Measurements from ENCODE around the gene FGGY. TPM values are rescaled to one million over a fixed set of nuclear protein-coding genes. Genes with fewer than 3 reads are reported as not detected.

The FGGY gene
- total RNA-seq, 1 donor from 2014 or later: 16.4 TPM

DNA sequence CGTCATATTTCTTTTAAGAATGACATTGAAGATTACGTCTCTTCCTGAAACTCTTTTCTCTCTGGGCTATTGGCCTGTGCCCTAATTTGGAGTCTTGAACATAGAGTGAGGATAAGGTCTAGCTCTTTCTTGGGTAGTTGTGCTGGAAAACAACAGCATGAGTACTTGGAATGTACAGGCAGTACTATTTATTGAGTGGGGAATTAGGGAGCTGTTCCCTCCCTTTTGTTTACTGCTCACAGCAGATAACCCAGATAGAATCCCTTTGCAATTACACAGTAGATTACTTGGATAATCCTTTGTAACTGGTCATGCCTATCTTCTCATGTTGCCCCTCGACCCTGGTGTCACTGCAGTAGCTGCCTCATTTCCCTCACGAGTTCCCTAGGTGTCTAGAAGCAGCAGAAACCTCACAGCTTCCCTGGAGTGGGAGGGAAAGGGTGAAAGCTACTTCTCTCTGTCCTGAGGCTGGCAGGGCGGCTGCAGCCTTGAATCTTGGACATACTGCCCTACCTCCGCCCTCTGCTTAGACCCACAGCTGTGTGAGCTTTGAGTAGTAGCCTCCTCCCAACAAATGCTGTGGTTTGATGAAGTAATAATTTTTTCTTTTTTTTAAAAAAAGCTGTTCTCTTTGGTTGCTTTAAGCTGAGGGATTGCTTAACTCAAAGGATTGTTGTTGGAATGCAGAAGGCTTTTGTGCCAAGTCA, 70.6 kb downstream of the FGGY start:
- peaks cover 17% of the 10 kb centered on the region for H3K36me3 Mint-ChIP-seq (ENCODE audit: low read depth)
- H3K27me3 Mint-ChIP-seq (ENCODE audit: low read depth): no peaks in the 10 kb centered on the region
- H3K27ac Mint-ChIP-seq (ENCODE audit: unreplicated experiment): peak overlapping the region; percentile 79
- H3K4me1 Mint-ChIP-seq: peaks cover 16% of the 10 kb centered on the region
- H3K4me3 Mint-ChIP-seq: no peak overlapping the region
- TF ChIP-seq, protein P1, sequence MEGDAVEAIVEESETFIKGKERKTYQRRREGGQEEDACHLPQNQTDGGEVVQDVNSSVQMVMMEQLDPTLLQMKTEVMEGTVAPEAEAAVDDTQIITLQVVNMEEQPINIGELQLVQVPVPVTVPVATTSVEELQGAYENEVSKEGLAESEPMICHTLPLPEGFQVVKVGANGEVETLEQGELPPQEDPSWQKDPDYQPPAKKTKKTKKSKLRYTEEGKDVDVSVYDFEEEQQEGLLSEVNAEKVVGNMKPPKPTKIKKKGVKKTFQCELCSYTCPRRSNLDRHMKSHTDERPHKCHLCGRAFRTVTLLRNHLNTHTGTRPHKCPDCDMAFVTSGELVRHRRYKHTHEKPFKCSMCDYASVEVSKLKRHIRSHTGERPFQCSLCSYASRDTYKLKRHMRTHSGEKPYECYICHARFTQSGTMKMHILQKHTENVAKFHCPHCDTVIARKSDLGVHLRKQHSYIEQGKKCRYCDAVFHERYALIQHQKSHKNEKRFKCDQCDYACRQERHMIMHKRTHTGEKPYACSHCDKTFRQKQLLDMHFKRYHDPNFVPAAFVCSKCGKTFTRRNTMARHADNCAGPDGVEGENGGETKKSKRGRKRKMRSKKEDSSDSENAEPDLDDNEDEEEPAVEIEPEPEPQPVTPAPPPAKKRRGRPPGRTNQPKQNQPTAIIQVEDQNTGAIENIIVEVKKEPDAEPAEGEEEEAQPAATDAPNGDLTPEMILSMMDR (conservative IDR thresholded peaks at IDR 0.05): no peak
- H3K9me3 Mint-ChIP-seq: peaks cover 7% of the 10 kb centered on the region
- no peak for DNase-seq (ENCODE audit: low read depth, low spot score)

DNA sequence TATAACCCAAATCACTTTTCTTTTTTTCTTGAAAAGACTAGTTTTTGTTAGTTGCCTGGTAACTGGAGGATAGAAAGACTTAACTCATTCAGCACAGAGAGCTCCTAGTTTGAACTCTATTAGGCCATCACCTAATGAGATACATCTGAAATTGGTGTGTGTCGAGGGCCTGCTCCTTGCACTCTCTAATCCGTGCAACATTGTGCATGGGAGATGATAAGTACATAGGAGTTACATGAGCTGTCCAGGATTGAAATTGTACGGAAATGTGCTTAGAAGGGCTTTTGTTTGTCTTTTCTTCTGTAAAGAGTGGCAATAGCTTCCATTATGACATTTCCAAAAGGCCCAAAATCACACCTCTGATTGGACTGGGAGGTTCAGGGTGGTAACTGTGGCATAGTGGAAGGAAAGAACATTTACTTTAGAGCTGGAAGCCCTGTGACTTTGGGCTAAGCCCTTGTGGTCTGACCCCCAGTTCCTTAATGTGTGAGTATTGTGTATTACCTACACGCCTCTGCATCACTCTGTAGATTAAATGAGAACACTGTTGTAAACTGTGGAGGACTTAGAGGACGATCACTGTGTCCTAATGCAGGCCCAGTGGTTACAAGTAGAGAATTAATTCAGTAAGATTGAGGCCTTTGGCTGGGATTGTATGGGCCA, 71.2 kb downstream of the FGGY start:
- Mint-ChIP-seq H3K4me1 (peaks cover 16% of the 10 kb centered on the region), H3K4me3 (no peak overlapping the region), H3K9me3 (peaks cover 7% of the 10 kb centered on the region), H3K27me3 (ENCODE audit: low read depth) (no peaks in the 10 kb centered on the region), H3K27ac (ENCODE audit: unreplicated experiment) (peak overlapping the region; percentile 79), H3K36me3 (ENCODE audit: low read depth) (peaks cover 17% of the 10 kb centered on the region)
- TF ChIP-seq, protein P1 (conservative IDR thresholded peaks at IDR 0.05): no peak
- DNase-seq (ENCODE audit: low read depth, low spot score): no peak

DNA sequence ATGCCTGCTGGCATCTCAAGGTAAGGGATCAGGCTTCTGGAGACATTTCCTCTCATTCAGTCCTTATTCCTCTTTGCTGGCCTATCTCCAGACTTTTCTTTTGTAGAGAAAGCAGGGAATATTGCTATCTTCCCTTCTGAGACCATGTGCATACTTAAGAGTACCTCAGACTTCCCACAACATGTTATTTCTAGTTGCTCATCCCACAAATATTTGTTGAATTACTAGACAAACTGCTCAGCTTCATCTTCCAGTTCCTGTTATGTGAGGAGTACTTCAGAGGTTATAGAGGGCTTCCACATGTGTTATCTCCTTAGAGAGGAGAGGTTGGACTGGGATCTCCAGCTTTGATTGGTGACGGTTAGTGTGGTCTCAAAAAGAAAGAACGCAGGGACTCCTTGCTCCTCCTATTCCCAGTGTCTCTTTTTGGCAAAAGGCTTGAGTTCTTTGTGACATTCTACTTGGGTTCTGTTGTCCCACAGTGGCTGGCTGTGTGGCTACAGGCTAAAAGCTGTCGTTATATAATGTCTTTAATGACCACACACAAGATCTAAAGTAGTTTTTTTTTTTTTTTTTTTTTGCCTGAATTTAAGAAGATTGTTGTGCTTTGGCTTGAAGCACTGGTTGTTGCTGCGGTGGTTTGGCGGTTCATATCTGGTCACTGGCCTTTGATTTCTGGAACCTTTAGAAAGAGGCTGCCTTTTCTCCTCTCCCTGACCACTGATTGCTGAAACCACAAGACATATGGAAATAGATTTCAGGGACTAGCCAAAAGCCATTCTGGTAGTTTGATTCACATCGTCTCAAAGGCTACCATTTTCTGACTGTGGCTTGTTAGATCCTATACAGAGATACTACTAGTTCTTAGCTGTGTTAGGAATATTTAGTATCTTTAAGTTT, 78.7 kb downstream of the FGGY start:
- H3K27me3 Mint-ChIP-seq (ENCODE audit: low read depth): no peaks in the 10 kb centered on the region
- H3K9me3 Mint-ChIP-seq: peaks cover 6% of the 10 kb centered on the region
- TF ChIP-seq, protein P1 (conservative IDR thresholded peaks at IDR 0.05): no peak
- peaks cover 10% of the 10 kb centered on the region for H3K36me3 Mint-ChIP-seq (ENCODE audit: low read depth)
- no peak overlapping the region for H3K27ac Mint-ChIP-seq (ENCODE audit: unreplicated experiment)
- no peak for DNase-seq (ENCODE audit: low read depth, low spot score)
- no peaks in the 10 kb centered on the region for H3K4me1 Mint-ChIP-seq
- no peak overlapping the region for H3K4me3 Mint-ChIP-seq

DNA sequence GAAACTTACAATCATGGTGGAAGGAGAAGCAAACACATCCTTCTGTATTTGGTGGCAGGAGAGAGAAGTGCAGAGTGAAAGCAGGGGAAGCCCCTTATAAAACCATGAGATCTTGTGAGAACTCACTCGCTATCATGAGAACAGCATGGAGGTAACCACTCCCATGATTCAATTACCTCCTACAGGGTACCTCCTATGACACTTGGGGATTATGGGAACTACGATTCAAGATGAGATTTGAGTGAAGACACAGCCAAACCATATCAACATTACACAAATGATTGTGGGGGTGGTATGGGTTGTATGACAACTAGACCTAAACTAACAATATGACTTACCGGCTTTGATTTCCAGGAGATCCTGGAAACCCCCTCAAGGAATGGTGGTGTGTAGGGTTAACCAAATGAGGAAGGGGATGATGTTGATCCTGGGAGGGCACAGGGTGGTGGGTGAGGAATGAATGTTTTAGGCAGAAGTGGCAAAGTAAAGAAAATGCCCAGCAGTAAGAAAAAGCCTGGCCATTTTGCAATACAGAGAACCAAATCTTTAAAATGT, 80.5 kb downstream of the FGGY start:
- H3K4me3 Mint-ChIP-seq: no peak overlapping the region
- H3K27me3 Mint-ChIP-seq (ENCODE audit: low read depth): no peaks in the 10 kb centered on the region
- no peaks in the 10 kb centered on the region for H3K4me1 Mint-ChIP-seq
- H3K9me3 Mint-ChIP-seq: peaks cover 6% of the 10 kb centered on the region
- peak overlapping the region; percentile 48 for H3K27ac Mint-ChIP-seq (ENCODE audit: unreplicated experiment)
- DNase-seq (ENCODE audit: low read depth, low spot score): no peak
- H3K36me3 Mint-ChIP-seq (ENCODE audit: low read depth): peaks cover 10% of the 10 kb centered on the region
- TF ChIP-seq, protein P1 (conservative IDR thresholded peaks at IDR 0.05): no peak

Measured in neural crest cell (in vitro differentiated cells).